Measurements from ENCODE around the gene OR9Q1.

Gene OR9Q1

GRCh38 chr11:58034471-58034870 is 10.8 kb downstream of the OR9Q1 start:
- no peak for DNase-seq

- DNase-seq, result no peak
Observed at GRCh38 chr11:58039589-58039988, 15.9 kb downstream of the OR9Q1 start.

- no peak for DNase-seq
Observed at GRCh38 chr11:58043379-58043778, 19.7 kb downstream of the OR9Q1 start.

- no peak for DNase-seq
Observed at GRCh38 chr11:58046231-58046630, 22.6 kb downstream of the OR9Q1 start.

GRCh38 chr11:58047818-58048217 is 24.1 kb downstream of the OR9Q1 start:
- DNase-seq, result no peak

GRCh38 chr11:58055806-58056401 is 32.2 kb downstream of the OR9Q1 start:
- DNase-seq, result no peak

- DNase-seq, result no peak
Observed at GRCh38 chr11:58057481-58057880, 33.8 kb downstream of the OR9Q1 start.

GRCh38 chr11:58058276-58059006 is 34.8 kb downstream of the OR9Q1 start:
- DNase-seq, result no peak

GRCh38 chr11:58059007-58059350 is 35.3 kb downstream of the OR9Q1 start:
- no peak for DNase-seq

- DNase-seq, result no peak
Observed at GRCh38 chr11:58060535-58060934, 36.9 kb downstream of the OR9Q1 start.

GRCh38 chr11:58060939-58061672 is 37.4 kb downstream of the OR9Q1 start:
- DNase-seq, result no peak

GRCh38 chr11:58061813-58062212 is 38.1 kb downstream of the OR9Q1 start:
- no peak for DNase-seq

- DNase-seq, result no peak
Observed at GRCh38 chr11:58067685-58068084, 44.0 kb downstream of the OR9Q1 start.

- no peak for DNase-seq
Observed at GRCh38 chr11:58068655-58069054, 45.0 kb downstream of the OR9Q1 start.

- DNase-seq, result no peak
Observed at GRCh38 chr11:58070585-58070984, 46.9 kb downstream of the OR9Q1 start.

- DNase-seq, result no peak
Observed at GRCh38 chr11:58075781-58076180, 52.1 kb downstream of the OR9Q1 start.

- DNase-seq, result no peak
Observed at GRCh38 chr11:58086528-58086927, 62.8 kb downstream of the OR9Q1 start.

- DNase-seq, result no peak
Observed at GRCh38 chr11:58097437-58097836, 73.8 kb downstream of the OR9Q1 start.

- DNase-seq, result no peak
Observed at GRCh38 chr11:58121096-58121495, 97.4 kb downstream of the OR9Q1 start.

- no peak for DNase-seq
Observed at GRCh38 chr11:58125469-58125868, 101.8 kb downstream of the OR9Q1 start, which contains the start of gene OR9I1. Gene OR9I1 (minus strand): TSS chr11:58125530. CDS start chr11:58119444, 6,086 bp downstream.

GRCh38 chr11:58127350-58127749 is 103.7 kb downstream of the OR9Q1 start:
- no peak for DNase-seq

GRCh38 chr11:58133309-58134076 is 109.8 kb downstream of the OR9Q1 start:
- DNase-seq, result no peak

GRCh38 chr11:58134151-58134550 is 110.5 kb downstream of the OR9Q1 start:
- DNase-seq, result no peak

Data from AML-193 (cell line).